Caco-2 (cell line): ENCODE data around the gene PRAC2. TPM values are rescaled to one million over a fixed set of nuclear protein-coding genes. Genes with fewer than 3 reads are reported as not detected.

Experiments
- BruUV-seq: library from RNA; stranded (reverse); fragments of 400-500 nt; replicated peaks from 2 replicates; lab custom pipeline; 2021; lab: Mats Ljungman, UMichigan
- CTCF ChIA-PET: fragments of 300-600 bp; sonication (Branson Sonifier 250); formaldehyde crosslinking; loops from one replicate; lab custom pipeline; 2022; ENCODE audit warnings: antibody characterized with exemption; lab: Charles Lee
- POLR2A ChIA-PET: fragments of 300-600 bp; sonication (Branson Sonifier 250); formaldehyde crosslinking; loops from one replicate; lab custom pipeline; 2022; ENCODE audit warnings: antibody characterized with exemption; lab: Charles Lee
- DNase-seq, 2 experiments: peaks; one replicate each; pipeline versions ENCODE4 v3.0.0 to v3.0.0-alpha.2; 2020 to 2022
- H3K27me3 ChIP-seq: replicated peaks from 2 replicates; pipeline ENCODE4 v1.6.0; 2011; ENCODE audit warnings: low read length; ENCODE audit not compliant: control insufficient read depth, insufficient read depth
- H3K36me3 ChIP-seq: 2 replicates; pipeline ENCODE4 v1.5.1; 2011; ENCODE audit warnings: low read length; ENCODE audit not compliant: control insufficient read depth, insufficient read depth
- H3K4me1 ChIP-seq: fragments of 250-450 bp; sonication (Bioruptor Pico); 2 replicates; pipeline ENCODE4 v1.5.1; 2020; ENCODE audit warnings: mild to moderate bottlenecking
- H3K4me3 ChIP-seq: 2 replicates; pipeline ENCODE4 v1.5.1; 2011; ENCODE audit warnings: low read depth, mild to moderate bottlenecking, control low read depth, low read length
- H3K9me3 ChIP-seq: fragments of 250-450 bp; sonication (Bioruptor Pico); 2 replicates; pipeline ENCODE4 v1.5.1; 2020; ENCODE audit warnings: mild to moderate bottlenecking, moderate library complexity
- H3K27ac Mint-ChIP-seq: one replicate; pipeline ENCODE4 v1.8.0; 2022; ENCODE audit warnings: mixed read lengths; ENCODE audit not compliant: unreplicated experiment
- H3K27me3 Mint-ChIP-seq: one replicate; pipeline ENCODE4 v1.8.0; 2022; ENCODE audit warnings: mixed read lengths; ENCODE audit not compliant: insufficient read depth, unreplicated experiment
- H3K36me3 Mint-ChIP-seq: one replicate; pipeline ENCODE4 v1.8.0; 2022; ENCODE audit warnings: mild to moderate bottlenecking, mixed read lengths; ENCODE audit not compliant: insufficient read depth, unreplicated experiment
- H3K4me1 Mint-ChIP-seq: one replicate; pipeline ENCODE4 v1.8.0; 2022; ENCODE audit warnings: low read depth, mixed read lengths; ENCODE audit not compliant: unreplicated experiment
- H3K4me3 Mint-ChIP-seq: one replicate; pipeline ENCODE4 v1.8.0; 2022; ENCODE audit warnings: mild to moderate bottlenecking, moderate library complexity, mixed read lengths; ENCODE audit not compliant: unreplicated experiment
- H3K9me3 Mint-ChIP-seq: one replicate; pipeline ENCODE4 v1.8.0; 2022; ENCODE audit warnings: mixed read lengths; ENCODE audit not compliant: unreplicated experiment
- CTCF ChIP-seq, 2 experiments: fragments of 200-600 bp in 1 of 2; IDR thresholded peaks; 1 replicate in 1 of 2; 2 replicates in 1 of 2; pipeline versions ENCODE4 v1.5.1 to v1.8.0; 2011 to 2022; ENCODE audit warnings: antibody characterized with exemption in 1 of 2, control low read depth in 1 of 2, inconsistent platforms in 1 of 2, low read depth in 1 of 2, low read length in 1 of 2, mild to moderate bottlenecking in 1 of 2, moderate library complexity in 1 of 2; ENCODE audit not compliant: insufficient read depth in 1 of 2, severe bottlenecking in 1 of 2, unreplicated experiment in 1 of 2
- intact Hi-C: fragments of 100-400 bp; cut with micrococcal nuclease; formaldehyde crosslinking; loops from one replicate; pipeline ENCODE4 v1.10.0; 2022; ENCODE audit not compliant: unreplicated experiment
- total RNA-seq: library from RNA; stranded (reverse); gene quantifications from 2 replicates; pipeline ENCODE4 v1.2.3, GENCODE V29; 2022

PRAC2 gene
- total RNA-seq, 1 experiment from 2014 or later = not detected

- intact Hi-C loops = no loop called here
- Mint-ChIP-seq H3K27ac (no peak overlapping the region), H3K27me3 (peaks cover 8% of the 10 kb centered on the region), H3K9me3 (no peaks in the 10 kb centered on the region), H3K4me3 (no peak overlapping the region), H3K4me1 (no peaks in the 10 kb centered on the region), H3K36me3 (no peaks in the 10 kb centered on the region)
- ChIA-PET POLR2A (no interaction called here), CTCF (interaction anchor here (0.9 to 2.4 kb wide), 9 partner anchors 10 to 146 kb away, joined by 3 to 12 read pairs (median 5); partner anchors contain the start of gene HOXB13)
- no peak for TF ChIP-seq CTCF (IDR thresholded peaks at IDR 0.05; ENCODE audit: insufficient read depth in 1 of 2, low read depth in 1 of 2, low read length in 1 of 2, severe bottlenecking in 1 of 2, unreplicated experiment in 1 of 2)
- no peak for DNase-seq
- H3K27me3 ChIP-seq = peaks cover 1% of the 10 kb centered on the region; the same call in 1 of the 2 replicates
- no peaks in the 10 kb centered on the region for H3K36me3 ChIP-seq
- no peak overlapping the region for H3K4me3 ChIP-seq
- no peaks in the 10 kb centered on the region; the same call in 1 of the 2 replicates for H3K4me1 ChIP-seq
- BruUV-seq = no TSS peak
- no peaks in the 10 kb centered on the region for H3K9me3 ChIP-seq
Observed at GRCh38 chr17:48738424-48738802, 15.4 kb downstream of the PRAC2 start.

- Mint-ChIP-seq H3K36me3 (no peaks in the 10 kb centered on the region), H3K9me3 (no peaks in the 10 kb centered on the region), H3K27me3 (peaks cover 4% of the 10 kb centered on the region), H3K4me1 (no peaks in the 10 kb centered on the region), H3K27ac (no peak overlapping the region), H3K4me3 (no peak overlapping the region)
- BruUV-seq = no TSS peak
- Histone ChIP-seq H3K4me1 (no peaks in the 10 kb centered on the region; the same call in 1 of the 2 replicates), H3K9me3 (no peaks in the 10 kb centered on the region), H3K4me3 (no peak overlapping the region), H3K27me3 (peaks cover 1% of the 10 kb centered on the region; the same call in 1 of the 2 replicates), H3K36me3 (no peaks in the 10 kb centered on the region)
- TF ChIP-seq CTCF (IDR thresholded peaks at IDR 0.05; ENCODE audit: insufficient read depth in 1 of 2, low read depth in 1 of 2, low read length in 1 of 2, severe bottlenecking in 1 of 2, unreplicated experiment in 1 of 2) = no peak
- CTCF ChIA-PET = interaction anchor here (0.9 to 2.4 kb wide), 6 partner anchors 10 to 146 kb away, joined by 3 to 12 read pairs (median 4); partner anchors contain the start of gene HOXB13
- POLR2A ChIA-PET = interaction anchor here (0.5 kb wide), 1 partner anchor 257 kb away, joined by 3 read pairs; no protein-coding TSS in a partner anchor
- DNase-seq = peak in 1 of 2 experiments; percentile 62
- intact Hi-C loops = no loop called here
Observed at GRCh38 chr17:48738803-48739526, 16.0 kb downstream of the PRAC2 start.

- BruUV-seq = no TSS peak
- H3K9me3 Mint-ChIP-seq = no peaks in the 10 kb centered on the region
- Histone ChIP-seq H3K4me1 (no peaks in the 10 kb centered on the region; the same call in 1 of the 2 replicates), H3K4me3 (no peak overlapping the region), H3K36me3 (no peaks in the 10 kb centered on the region), H3K9me3 (no peaks in the 10 kb centered on the region), H3K27me3 (0 out of 2 replicates have a peak, but pooled peaks cover 1% of the 10 kb centered on the region)
- CTCF ChIA-PET = no interaction called here
- POLR2A ChIA-PET = no interaction called here
- H3K4me3 Mint-ChIP-seq = no peak overlapping the region
- no peak for DNase-seq
- peaks cover 5% of the 10 kb centered on the region for H3K27me3 Mint-ChIP-seq
- no peak for TF ChIP-seq CTCF (IDR thresholded peaks at IDR 0.05; ENCODE audit: insufficient read depth in 1 of 2, low read depth in 1 of 2, low read length in 1 of 2, severe bottlenecking in 1 of 2, unreplicated experiment in 1 of 2)
- H3K4me1 Mint-ChIP-seq = no peaks in the 10 kb centered on the region
- no peaks in the 10 kb centered on the region for H3K36me3 Mint-ChIP-seq
- intact Hi-C loops = no loop called here
- H3K27ac Mint-ChIP-seq = no peak overlapping the region
Observed at GRCh38 chr17:48740537-48740936, 17.6 kb downstream of the PRAC2 start.
